Heart left ventricle (tissue), 16 donors: ENCODE measurements around the gene MBLAC2. TPM values are rescaled to one million over a fixed set of nuclear protein-coding genes. Genes with fewer than 3 reads are reported as not detected.

Experiments
- ATAC-seq, 4 donors: fragments of 200-7000 bp; cut with Tn5 transposase; one replicate each; pipeline ENCODE4 v1.9.1; 2020 to 2022; ENCODE audit warnings: moderate library complexity in 4 of 4, mild to moderate bottlenecking in 3 of 4, moderate number of reproducible peaks in 1 of 4
- DNase-seq, 5 donors: peaks; one replicate each; pipeline ENCODE4 v3.0.0-alpha.2; 2020
- H3K27ac ChIP-seq, 12 donors: fragments of 200-600 bp; sonication (generic) in 4 of 12; one replicate each; pipeline versions ENCODE4 v1.5.0 to v1.8.0; 2016 to 2022; ENCODE audit warnings: mild to moderate bottlenecking in 2 of 12
- H3K27me3 ChIP-seq, 9 donors: fragments of 200-600 bp; sonication (generic) in 2 of 9; one replicate each; pipeline versions ENCODE4 v1.5.1 to v1.8.0; 2016 to 2022; ENCODE audit warnings: mild to moderate bottlenecking in 3 of 9
- H3K36me3 ChIP-seq, 9 donors: fragments of 200-600 bp; sonication (generic) in 2 of 9; one replicate each; pipeline versions ENCODE4 v1.5.0 to v1.8.0; 2018 to 2022; ENCODE audit warnings: mild to moderate bottlenecking in 2 of 9
- H3K4me1 ChIP-seq, 12 donors: fragments of 200-600 bp; sonication (generic) in 4 of 12; one replicate each; pipeline versions ENCODE4 v1.5.0 to v1.8.0; 2016 to 2022; ENCODE audit warnings: mild to moderate bottlenecking in 3 of 12
- H3K4me3 ChIP-seq, 12 donors: fragments of 200-600 bp; sonication (generic) in 4 of 12; one replicate each; pipeline versions ENCODE4 v1.5.0 to v1.8.0; 2017 to 2022; ENCODE audit warnings: mild to moderate bottlenecking in 9 of 12, moderate library complexity in 4 of 12
- H3K9me3 ChIP-seq, 12 donors: fragments of 200-600 bp; sonication (generic) in 4 of 12; one replicate each; pipeline versions ENCODE4 v1.5.0 to v1.8.0; 2016 to 2022; ENCODE audit warnings: mild to moderate bottlenecking in 1 of 12
- POLR2A ChIP-seq, 2 donors: fragments of 450-650 bp; IDR thresholded peaks; one replicate each; pipeline ENCODE4 v1.6.1; 2017; ENCODE audit warnings: antibody characterized with exemption in 2 of 2, mild to moderate bottlenecking in 2 of 2, moderate library complexity in 2 of 2
- WGBS, 4 donors: extraction: QIAGEN DNeasy Blood & Tissue Kit in 2 of 4; methylation state at CpG; one replicate each; pipeline versions ENCODE4 v1.1.5 to v1.1.7; 2013 to 2018; 5-methylcytosine and 5-hydroxymethylcytosine counted together
- intact Hi-C, 10 donors: fragments of 100-400 bp; cut with DNase I; formaldehyde crosslinking; loops; one replicate each; pipeline versions ENCODE4 v1.11.1 to v1.14.2; 2022
- polyA plus RNA-seq, 2 donors: library from polyadenylated mRNA; stranded (reverse); fragments of 200-250 nt; gene quantifications; one replicate each; pipeline ENCODE4 v1.2.3, GENCODE V29; 2013
- total RNA-seq, 9 donors: library from RNA; depleted of rRNA in 2 of 9; stranded (reverse); fragments of >200 nt in 2 of 9; fragmentation: NEBNext Ultra II Directional in 3 of 9; extraction: Animal tissue kit (Norgen Biotek cat#: 25700) in 3 of 9; gene quantifications; one replicate each; pipeline versions ENCODE4 v1.1.0 to v1.2.4, GENCODE V29; 2016 to 2023
- TF ChIP-seq, protein P1 (sequence below), 12 donors: fragments of 200-600 bp; sonication (generic) in 4 of 12; IDR thresholded peaks; one replicate each; pipeline versions ENCODE4 v1.5.0 to v1.8.0; 2018 to 2022; ENCODE audit warnings: antibody characterized with exemption in 12 of 12, mild to moderate bottlenecking in 5 of 12
- donor health status: ischemic (EF 13 %, LVEDD 7.1; RV severe dilation, severe dysfunction).
- donor health status: healthy with polysubstance abuse.
- donor health status: DM: no; HTN: yes; CAD: no.
- donor health status: DM: no; HTN: no; CAD: no.
- donor health status: ischemic (EF 25% LVEDD 6.9; RV normal size, moderate dysfunction).
- donor health status: ischemic (EF 25% LVEDD 5.7; RV mildly dilated, moderate dysfunction).
- donor health status: healthy.
- donor health status: DM: yes; HTN: yes; CAD: no.
- donor health status: ischemic (EF 35%, LVEDD 5.7; RV mildly dilated, moderate dysfunction).
- donor health status: nonischemic (EF 11% LVEDD 7.7; RV severe dilation, severe dysfunction).
- donor health status: DM: yes; HTN: yes; CAD: no.
- donor health status: PGD.
- donor health status: ischemic (EF 29% LVEDD 5.4; RV normal size, mild dysfunction).
- donor health status: nonischemic (EF 23%, LVEDD 6.1; RV moderate dilation, normal function).

MBLAC2 gene
- total and polyA plus RNA-seq, 11 donors: 1.3 to 5.3 (median 3.3) TPM

DNA sequence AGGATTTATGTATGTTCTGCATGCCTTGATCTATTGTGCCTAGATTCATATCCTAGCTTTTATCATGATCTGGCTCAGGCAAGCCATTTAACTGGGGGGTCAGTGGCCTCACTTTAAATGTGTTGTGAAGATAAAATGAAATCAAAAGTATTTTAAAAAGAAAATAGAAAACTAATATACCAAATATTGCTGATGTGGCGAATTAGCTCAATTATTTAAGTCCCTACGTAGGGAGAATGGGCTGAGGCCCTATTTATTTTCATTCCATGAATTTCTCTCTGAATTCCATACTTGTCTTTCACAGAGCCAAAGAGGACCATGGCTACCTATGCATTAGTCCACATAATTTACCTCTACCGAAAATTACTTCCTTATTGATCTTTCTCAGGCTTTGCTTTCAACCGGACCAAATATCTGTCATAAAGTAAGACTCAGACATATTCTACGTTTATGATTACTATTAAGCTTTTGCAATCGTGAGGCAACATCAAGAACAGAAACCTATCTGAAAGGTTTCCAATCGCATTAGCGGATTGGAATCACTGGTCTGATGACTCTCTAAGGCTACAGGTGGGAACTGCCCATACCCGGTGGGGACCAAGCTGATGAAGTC, 1.7 kb downstream of the MBLAC2 start:
- no peak for ATAC-seq
- peaks cover 0 to 5% (median 0%) of the 10 kb centered on the region in 12 donors for H3K9me3 ChIP-seq
- no peak overlapping the region for H3K27ac ChIP-seq

GRCh38 chr5:90461288-90461687, 13.3 kb downstream of the MBLAC2 start:
- no peak overlapping the region for H3K27ac ChIP-seq
- H3K27me3 ChIP-seq: no peaks in the 10 kb centered on the region
- ATAC-seq (no peak), DNase-seq (no peak)
- WGBS, 4 donors: 60 to 83% (median 73%) methylated on average over 4 of the region's 4 CpGs
- peaks cover 0 to 17% (median 0%) of the 10 kb centered on the region in 9 donors for H3K36me3 ChIP-seq
- peaks cover 0 to 6% (median 0%) of the 10 kb centered on the region in 12 donors for H3K4me1 ChIP-seq
- intact Hi-C loops: no loop called here
- no peak overlapping the region for H3K4me3 ChIP-seq
- TF ChIP-seq, protein P1, sequence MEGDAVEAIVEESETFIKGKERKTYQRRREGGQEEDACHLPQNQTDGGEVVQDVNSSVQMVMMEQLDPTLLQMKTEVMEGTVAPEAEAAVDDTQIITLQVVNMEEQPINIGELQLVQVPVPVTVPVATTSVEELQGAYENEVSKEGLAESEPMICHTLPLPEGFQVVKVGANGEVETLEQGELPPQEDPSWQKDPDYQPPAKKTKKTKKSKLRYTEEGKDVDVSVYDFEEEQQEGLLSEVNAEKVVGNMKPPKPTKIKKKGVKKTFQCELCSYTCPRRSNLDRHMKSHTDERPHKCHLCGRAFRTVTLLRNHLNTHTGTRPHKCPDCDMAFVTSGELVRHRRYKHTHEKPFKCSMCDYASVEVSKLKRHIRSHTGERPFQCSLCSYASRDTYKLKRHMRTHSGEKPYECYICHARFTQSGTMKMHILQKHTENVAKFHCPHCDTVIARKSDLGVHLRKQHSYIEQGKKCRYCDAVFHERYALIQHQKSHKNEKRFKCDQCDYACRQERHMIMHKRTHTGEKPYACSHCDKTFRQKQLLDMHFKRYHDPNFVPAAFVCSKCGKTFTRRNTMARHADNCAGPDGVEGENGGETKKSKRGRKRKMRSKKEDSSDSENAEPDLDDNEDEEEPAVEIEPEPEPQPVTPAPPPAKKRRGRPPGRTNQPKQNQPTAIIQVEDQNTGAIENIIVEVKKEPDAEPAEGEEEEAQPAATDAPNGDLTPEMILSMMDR (IDR thresholded peaks at IDR 0.05): no peak
- no peak for TF ChIP-seq POLR2A (IDR thresholded peaks at IDR 0.05)
- peaks cover 0 to 15% (median 0%) of the 10 kb centered on the region in 12 donors for H3K9me3 ChIP-seq

More for the DNA sequence above, 1.7 kb downstream of the MBLAC2 start:
- Histone ChIP-seq H3K27me3 (no peaks in the 10 kb centered on the region), H3K36me3 (no peaks in the 10 kb centered on the region), H3K4me1 (peaks cover 0 to 21% (median 13%) of the 10 kb centered on the region in 12 donors), H3K4me3 (peak overlapping the region in 11 of 12 donors; percentile 51 to 91 (median 83))
- intact Hi-C loops: loop anchor here in 6 of 10 donors (5.0 to 10.0 kb wide), 5 partner anchors 52 to 66 kb away; partner anchors contain the start of genes LYSMD3 (in 3 of the 6) and CETN3 (in 1 of the 6)
- DNase-seq: no peak
- TF ChIP-seq, protein P1 (IDR thresholded peaks at IDR 0.05): no peak
- WGBS, 4 donors: 60 to 68% (median 65%) methylated on average over 9 of the region's 9 CpGs

- no peaks in the 10 kb centered on the region for H3K27me3 ChIP-seq
- H3K36me3 ChIP-seq: no peaks in the 10 kb centered on the region
- no peak overlapping the region for H3K4me3 ChIP-seq
- DNase-seq (no peak), ATAC-seq (no peak)
- H3K9me3 ChIP-seq: peaks cover 0 to 8% (median 0%) of the 10 kb centered on the region in 12 donors
- intact Hi-C loops: no loop called here
- TF ChIP-seq, protein P1 (IDR thresholded peaks at IDR 0.05): no peak
- no peak overlapping the region for H3K27ac ChIP-seq
- H3K4me1 ChIP-seq: no peaks in the 10 kb centered on the region
These were observed 27.6 kb downstream of the MBLAC2 start for GRCh38 chr5:90446961-90447360.

- TF ChIP-seq, protein P1 (IDR thresholded peaks at IDR 0.05): no peak
- no peak for TF ChIP-seq POLR2A (IDR thresholded peaks at IDR 0.05)
- H3K27ac ChIP-seq: no peak overlapping the region
- H3K9me3 ChIP-seq: no peaks in the 10 kb centered on the region
- H3K4me1 ChIP-seq: peaks cover 0 to 6% (median 0%) of the 10 kb centered on the region in 12 donors
- intact Hi-C loops: loop anchor here in 7 of 10 donors (1.0 to 5.0 kb wide), 7 partner anchors 88 to 343 kb away; partner anchors contain the start of gene LYSMD3 (in 2 of the 7)
- WGBS, 4 donors: 51 to 69% (median 62%) methylated on average over 2 of the region's 2 CpGs
- no peak for DNase-seq
- no peak overlapping the region for H3K4me3 ChIP-seq
- no peak for ATAC-seq
- no peaks in the 10 kb centered on the region for H3K36me3 ChIP-seq
- H3K27me3 ChIP-seq: no peaks in the 10 kb centered on the region
These were observed 33.9 kb downstream of the MBLAC2 start for GRCh38 chr5:90440644-90441043.
